Aorta (tissue), 5 donors: ENCODE data around the gene HERC5. TPM values are rescaled to one million over a fixed set of nuclear protein-coding genes. Genes with fewer than 3 reads are reported as not detected.

Experiments
- ATAC-seq: fragments of 200-7000 bp; cut with Tn5 transposase; one replicate; pipeline ENCODE4 v1.9.1; 2022; ENCODE audit warnings: moderate library complexity; ENCODE audit not compliant: low FRiP score
- DNase-seq, 2 donors: peaks; one replicate each; pipeline ENCODE4 v3.0.0-alpha.2; 2020
- H3K27ac ChIP-seq, 2 donors: one replicate each; pipeline ENCODE4 v1.5.1; 2013; ENCODE audit warnings: low read length in 2 of 2, mild to moderate bottlenecking in 2 of 2, moderate library complexity in 2 of 2, control low read depth in 1 of 2, inconsistent platforms in 1 of 2, low read depth in 1 of 2
- H3K27me3 ChIP-seq, 2 donors: one replicate each; pipeline ENCODE4 v1.6.1; 2013; ENCODE audit warnings: control low read depth in 1 of 2, low read length in 1 of 2, mild to moderate bottlenecking in 1 of 2, moderate library complexity in 1 of 2; ENCODE audit not compliant: insufficient read depth in 2 of 2, control insufficient read depth in 1 of 2
- H3K36me3 ChIP-seq, 2 donors: one replicate each; pipeline ENCODE4 v1.6.1; 2013; ENCODE audit warnings: control low read depth in 1 of 2, low read length in 1 of 2, mild to moderate bottlenecking in 1 of 2; ENCODE audit not compliant: insufficient read depth in 2 of 2, control insufficient read depth in 1 of 2
- H3K4me1 ChIP-seq, 2 donors: one replicate each; pipeline ENCODE4 v1.6.1; 2013; ENCODE audit warnings: low read length in 2 of 2, control low read depth in 1 of 2, mild to moderate bottlenecking in 1 of 2, moderate library complexity in 1 of 2; ENCODE audit not compliant: insufficient read depth in 2 of 2, control insufficient read depth in 1 of 2
- H3K4me3 ChIP-seq, 2 donors: one replicate each; pipeline ENCODE4 v1.5.1; 2013; ENCODE audit warnings: low read length in 2 of 2, control low read depth in 1 of 2, mild to moderate bottlenecking in 1 of 2
- H3K9me3 ChIP-seq: one replicate; pipeline ENCODE4 v1.6.1; 2013; ENCODE audit warnings: mild to moderate bottlenecking, low read length; ENCODE audit not compliant: control insufficient read depth
- WGBS, 2 donors: extraction: QIAGEN DNeasy Blood & Tissue Kit; methylation state at CpG; one replicate each; pipeline ENCODE4 v1.1.7; 2013; 5-methylcytosine and 5-hydroxymethylcytosine counted together
- intact Hi-C, 2 donors: fragments of 100-400 bp; cut with DNase I; formaldehyde crosslinking; loops; one replicate each; pipeline versions ENCODE4 v1.14.2 to v1.15.0; 2022
- polyA plus RNA-seq, 2 donors: library from polyadenylated mRNA; stranded (reverse); fragments of 200-250 nt; gene quantifications; one replicate each; pipeline ENCODE4 v1.2.3, GENCODE V29; 2013
- total RNA-seq, 2 donors: library from RNA; stranded (reverse); fragmentation: NEBNext Ultra II Directional; extraction: Animal tissue kit (Norgen Biotek cat#: 25700); gene quantifications; one replicate each; pipeline ENCODE4 v1.2.1, GENCODE V29; 2021
- donor health status: healthy with polysubstance abuse.
- donor health status: Bipolar disorder and iron deficiency.
- donor health status: DM: no; HTN: no; CAD: no.
- donor health status: DM: no; HTN: no; CAD: no.
- donor health status: DM: yes; HTN: yes; CAD: no.

Gene HERC5
- total and polyA plus RNA-seq, 4 donors = 7.0 to 10.3 (median 9.7) TPM

- no peaks in the 10 kb centered on the region for H3K36me3 ChIP-seq
- 0 to 1% methylated on average over 28 of the region's 28 CpGs for WGBS, 2 donors
- H3K27ac ChIP-seq = peak overlapping the region; percentile 62 to 89
- no peaks in the 10 kb centered on the region for H3K4me1 ChIP-seq
- no peaks in the 10 kb centered on the region for H3K27me3 ChIP-seq
- peak; percentile 60 to 78 for DNase-seq
- peak; percentile 42 for ATAC-seq
- intact Hi-C loops = loop anchor here in 1 of 2 donors (10.0 kb wide), 1 partner anchor 502 kb away; no protein-coding TSS in a partner anchor
- H3K9me3 ChIP-seq = no peaks in the 10 kb centered on the region
- H3K4me3 ChIP-seq = peak overlapping the region; percentile 73 to 84
These were observed 65.9 kb downstream of the HERC5 start for GRCh38 chr4:88522702-88523324.

DNA sequence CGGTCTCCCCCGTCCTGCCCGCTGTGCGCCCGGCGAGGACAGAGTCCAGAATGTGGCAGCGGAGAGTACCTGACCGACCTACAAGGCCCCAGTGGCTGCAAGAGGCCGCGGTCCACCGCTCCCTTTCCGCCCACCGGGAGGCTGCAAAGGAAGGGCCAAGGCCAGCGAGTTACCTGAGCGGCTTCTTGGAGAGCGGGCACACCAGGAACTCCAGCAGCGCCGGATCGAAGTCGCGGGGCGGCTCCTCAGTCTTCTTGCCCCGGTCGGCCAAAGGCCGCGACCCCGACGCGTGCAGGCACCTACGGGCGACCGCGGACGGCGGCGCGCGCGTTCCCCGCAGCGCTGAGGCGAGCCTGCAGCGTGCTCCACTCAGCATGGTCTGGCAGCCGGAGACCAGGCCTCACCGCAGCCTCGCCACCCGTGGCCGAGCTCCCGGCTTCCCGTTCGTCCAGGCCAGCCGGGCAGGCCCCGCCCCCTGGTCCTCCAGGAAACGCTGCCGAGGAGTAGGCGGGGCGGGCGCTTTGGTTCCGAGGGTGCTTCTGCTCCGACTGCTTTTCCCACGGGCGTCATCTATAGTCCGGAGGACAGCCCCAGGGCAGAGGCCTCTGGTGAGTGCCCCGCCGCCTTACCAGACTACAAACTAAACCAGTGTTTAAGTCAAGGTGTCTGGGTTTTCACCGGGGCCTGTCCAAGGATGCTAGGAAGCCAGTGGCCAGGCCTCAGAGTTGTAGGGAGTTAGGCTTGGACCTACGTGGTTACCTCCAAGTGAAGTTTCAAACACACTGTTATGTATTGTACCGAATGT lies 66.6 kb downstream of the HERC5 start, which contains the start of gene PYURF:
Gene PYURF, minus strand, starts transcription at position 452 of the 805 bp plus-strand sequence. Its CDS starts 76 bp downstream, at position 376.
- 0% methylated on average over 67 to 68 of the region's 68 CpGs for WGBS, 2 donors
- Histone ChIP-seq H3K36me3 (no peaks in the 10 kb centered on the region), H3K27ac (peak within 1 kb of the TSS; percentile 65 to 89), H3K4me3 (peak within 1 kb of the TSS; percentile 74 to 84), H3K9me3 (no peaks in the 10 kb centered on the region), H3K4me1 (no peaks in the 10 kb centered on the region), H3K27me3 (no peaks in the 10 kb centered on the region)
- intact Hi-C loops = loop anchor here in 1 of 2 donors (10.0 kb wide), 1 partner anchor 501 kb away; no protein-coding TSS in a partner anchor
- peak; percentile 98 for ATAC-seq
- peak; percentile 98 for DNase-seq

- peak overlapping the region; percentile 4 to 74 for H3K4me3 ChIP-seq
- H3K36me3 ChIP-seq = no peaks in the 10 kb centered on the region
- H3K9me3 ChIP-seq = no peaks in the 10 kb centered on the region
- WGBS, 2 donors = 44 to 55% methylated on average over 2 of the region's 2 CpGs
- DNase-seq = no peak
- H3K4me1 ChIP-seq = no peaks in the 10 kb centered on the region
- H3K27ac ChIP-seq = peak overlapping the region; percentile 65 to 87
- intact Hi-C loops = loop anchor here in 1 of 2 donors (10.0 kb wide), 1 partner anchor 501 kb away; no protein-coding TSS in a partner anchor
- ATAC-seq = no peak
- H3K27me3 ChIP-seq = no peaks in the 10 kb centered on the region
These were observed 67.3 kb downstream of the HERC5 start for GRCh38 chr4:88524171-88524570.

- H3K27me3 ChIP-seq = no peaks in the 10 kb centered on the region
- intact Hi-C loops = loop anchor here (5.0 to 10.0 kb wide), 4 partner anchors 86 to 498 kb away; no protein-coding TSS in a partner anchor
- H3K27ac ChIP-seq = no peak overlapping the region
- H3K4me3 ChIP-seq = no peak overlapping the region
- 28 to 40% methylated on average over 1 of the region's 1 CpG for WGBS, 2 donors
- DNase-seq = no peak
- no peaks in the 10 kb centered on the region for H3K9me3 ChIP-seq
- no peaks in the 10 kb centered on the region for H3K36me3 ChIP-seq
- no peaks in the 10 kb centered on the region for H3K4me1 ChIP-seq
- ATAC-seq = no peak
These were observed 69.4 kb downstream of the HERC5 start for GRCh38 chr4:88526221-88526815.

DNA sequence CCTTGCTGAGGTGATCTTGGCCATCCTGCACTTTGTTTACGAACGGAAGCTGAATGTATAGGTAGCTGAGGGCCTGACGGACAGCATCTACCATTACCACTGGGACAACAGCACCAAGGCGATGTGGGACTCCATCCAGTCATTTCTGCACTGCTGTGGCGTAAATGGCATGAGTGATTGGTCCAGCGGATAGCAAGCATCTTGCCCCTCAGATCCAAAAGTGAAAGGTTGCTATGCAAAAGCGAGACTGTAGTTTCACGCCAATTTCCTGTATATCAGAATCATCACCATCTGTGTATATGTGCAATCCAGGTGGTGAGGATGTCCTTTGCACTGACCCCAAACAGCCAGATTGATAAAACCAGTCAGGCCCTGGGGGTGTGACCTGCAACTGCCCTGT lies 70.9 kb downstream of the HERC5 start:
- 93 to 94% methylated on average over 8 of the region's 8 CpGs for WGBS, 2 donors
- ATAC-seq = no peak

DNA sequence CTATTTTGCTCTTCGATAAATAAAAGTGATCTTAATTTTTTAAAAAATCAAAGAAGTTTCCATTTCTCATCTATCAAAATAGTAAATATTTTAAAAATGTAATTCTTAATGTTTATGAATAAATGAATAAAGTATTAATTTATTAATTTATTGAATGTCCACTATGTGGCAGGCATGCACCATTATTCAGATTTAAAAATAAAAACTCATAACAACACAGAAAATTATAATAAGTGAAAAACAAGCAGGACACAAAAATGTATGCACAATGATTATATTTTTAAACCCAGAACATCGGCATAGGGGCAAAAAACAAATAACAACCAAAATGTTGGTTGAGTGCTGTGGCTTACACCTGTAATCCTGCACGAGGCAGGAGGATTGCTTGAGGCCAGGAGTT lies 71.9 kb downstream of the HERC5 start:
- Histone ChIP-seq H3K36me3 (no peaks in the 10 kb centered on the region), H3K9me3 (no peaks in the 10 kb centered on the region), H3K4me3 (no peak overlapping the region), H3K27me3 (no peaks in the 10 kb centered on the region), H3K27ac (no peak overlapping the region), H3K4me1 (no peaks in the 10 kb centered on the region)
- 75 to 79% methylated on average over 3 of the region's 3 CpGs for WGBS, 2 donors
- intact Hi-C loops = loop anchor here (5.0 to 10.0 kb wide), 4 partner anchors 83 to 496 kb away; no protein-coding TSS in a partner anchor
- ATAC-seq (no peak), DNase-seq (no peak)

More for the DNA sequence above, 70.9 kb downstream of the HERC5 start:
- intact Hi-C loops = loop anchor here (5.0 to 10.0 kb wide), 4 partner anchors 85 to 497 kb away; no protein-coding TSS in a partner anchor
- Histone ChIP-seq H3K27ac (no peak overlapping the region), H3K36me3 (no peaks in the 10 kb centered on the region), H3K4me3 (no peak overlapping the region), H3K4me1 (no peaks in the 10 kb centered on the region), H3K9me3 (no peaks in the 10 kb centered on the region), H3K27me3 (no peaks in the 10 kb centered on the region)
- no peak for DNase-seq

DNA sequence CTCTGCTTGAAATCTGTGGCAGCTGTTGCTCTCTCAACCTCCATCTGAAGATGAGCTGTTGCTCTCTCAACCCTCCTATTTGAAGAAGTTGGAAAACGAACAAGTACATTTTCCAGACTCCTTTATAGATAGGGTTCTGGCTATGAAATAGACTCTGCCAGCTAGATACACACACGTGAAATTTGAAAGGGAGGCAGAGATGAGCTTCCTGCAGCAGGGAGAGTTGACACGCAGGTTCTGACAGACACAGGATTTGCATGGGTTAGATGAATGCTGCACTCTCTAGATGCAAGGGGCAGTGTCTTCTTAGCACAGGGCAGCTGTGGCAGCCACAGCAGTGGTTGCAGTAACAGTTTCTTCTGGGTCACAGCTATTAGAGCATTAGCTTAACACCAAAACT lies 74.6 kb downstream of the HERC5 start:
- no peaks in the 10 kb centered on the region for H3K36me3 ChIP-seq
- 78 to 80% methylated on average over 3 of the region's 3 CpGs for WGBS, 2 donors
- ATAC-seq = no peak
- H3K27ac ChIP-seq = no peak overlapping the region
- H3K27me3 ChIP-seq = no peaks in the 10 kb centered on the region
- no peak overlapping the region for H3K4me3 ChIP-seq
- intact Hi-C loops = loop anchor here in 1 of 2 donors (10.0 kb wide), 1 partner anchor 493 kb away; no protein-coding TSS in a partner anchor
- no peak for DNase-seq
- no peaks in the 10 kb centered on the region for H3K9me3 ChIP-seq
- H3K4me1 ChIP-seq = no peaks in the 10 kb centered on the region

DNA sequence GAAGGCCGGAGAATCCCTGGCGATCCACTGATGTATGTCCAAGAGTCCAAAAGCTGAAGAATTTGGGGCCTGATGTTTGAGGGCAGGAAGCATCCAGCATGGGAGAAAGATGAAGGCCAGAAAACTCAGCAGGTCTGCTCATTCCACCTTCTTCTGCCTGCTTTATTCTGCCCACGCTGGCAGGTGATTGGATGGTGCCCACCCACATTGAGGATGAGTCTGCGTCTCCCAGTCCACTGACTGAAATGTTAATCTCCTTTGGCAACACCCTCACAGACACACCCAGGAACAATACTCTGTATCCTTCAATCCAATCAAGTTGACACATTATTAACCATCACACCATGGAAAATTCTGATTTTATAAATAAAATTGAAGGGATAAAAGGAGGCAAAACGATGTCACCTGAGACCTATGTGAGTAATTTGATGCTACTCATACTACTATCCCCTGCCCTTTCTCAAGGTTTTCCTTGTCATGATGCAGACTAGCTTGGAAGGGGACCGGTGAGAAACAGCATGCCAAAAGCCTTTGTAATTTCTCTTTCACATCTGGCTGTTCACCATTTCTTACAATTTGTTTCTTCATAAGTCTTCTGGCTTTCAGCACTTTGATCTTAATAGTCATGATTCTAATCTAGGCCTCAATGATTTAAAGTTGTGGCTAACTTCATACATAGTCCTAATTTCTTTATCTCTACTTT lies 76.3 kb downstream of the HERC5 start:
- intact Hi-C loops = loop anchor here in 1 of 2 donors (10.0 kb wide), 1 partner anchor 492 kb away; no protein-coding TSS in a partner anchor

More for the DNA sequence above, 76.3 kb downstream of the HERC5 start:
- H3K9me3 ChIP-seq = no peaks in the 10 kb centered on the region
- H3K4me1 ChIP-seq = no peaks in the 10 kb centered on the region
- H3K27me3 ChIP-seq = no peaks in the 10 kb centered on the region
- ATAC-seq (no peak), DNase-seq (no peak)
- H3K4me3 ChIP-seq = no peak overlapping the region
- no peak overlapping the region for H3K27ac ChIP-seq
- H3K36me3 ChIP-seq = no peaks in the 10 kb centered on the region
- WGBS, 2 donors = 76 to 79% methylated on average over 6 of the region's 6 CpGs
